ENCODE data around the gene ASB11.
"Not testable (repeated sequence)": the region's sequence is repeated elsewhere in the genome, so short reads cannot be mapped to it uniquely, and the experiment has no call there.

The ASB11 gene

DNA sequence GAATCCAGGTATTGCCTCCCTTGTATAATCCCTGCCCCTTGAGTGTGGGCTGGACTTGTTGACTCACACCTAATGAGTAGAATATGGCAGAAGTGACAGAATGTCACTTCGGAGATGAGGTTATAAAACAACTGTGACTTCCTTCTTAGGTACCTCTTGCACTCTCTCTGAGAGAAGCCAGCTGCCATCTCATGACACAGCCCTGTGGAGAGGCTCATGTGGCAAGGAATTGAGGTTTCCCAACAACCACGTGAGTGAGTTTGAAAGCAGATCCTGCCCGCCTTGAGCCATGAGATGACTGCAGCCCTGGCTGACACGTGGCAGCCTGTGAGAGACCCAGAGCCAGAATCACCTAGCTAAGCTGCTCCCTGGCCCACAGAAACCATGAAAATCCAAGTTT lies 13.5 kb downstream of the ASB11 start:
- peak; percentile 3 for DNase-seq

DNA sequence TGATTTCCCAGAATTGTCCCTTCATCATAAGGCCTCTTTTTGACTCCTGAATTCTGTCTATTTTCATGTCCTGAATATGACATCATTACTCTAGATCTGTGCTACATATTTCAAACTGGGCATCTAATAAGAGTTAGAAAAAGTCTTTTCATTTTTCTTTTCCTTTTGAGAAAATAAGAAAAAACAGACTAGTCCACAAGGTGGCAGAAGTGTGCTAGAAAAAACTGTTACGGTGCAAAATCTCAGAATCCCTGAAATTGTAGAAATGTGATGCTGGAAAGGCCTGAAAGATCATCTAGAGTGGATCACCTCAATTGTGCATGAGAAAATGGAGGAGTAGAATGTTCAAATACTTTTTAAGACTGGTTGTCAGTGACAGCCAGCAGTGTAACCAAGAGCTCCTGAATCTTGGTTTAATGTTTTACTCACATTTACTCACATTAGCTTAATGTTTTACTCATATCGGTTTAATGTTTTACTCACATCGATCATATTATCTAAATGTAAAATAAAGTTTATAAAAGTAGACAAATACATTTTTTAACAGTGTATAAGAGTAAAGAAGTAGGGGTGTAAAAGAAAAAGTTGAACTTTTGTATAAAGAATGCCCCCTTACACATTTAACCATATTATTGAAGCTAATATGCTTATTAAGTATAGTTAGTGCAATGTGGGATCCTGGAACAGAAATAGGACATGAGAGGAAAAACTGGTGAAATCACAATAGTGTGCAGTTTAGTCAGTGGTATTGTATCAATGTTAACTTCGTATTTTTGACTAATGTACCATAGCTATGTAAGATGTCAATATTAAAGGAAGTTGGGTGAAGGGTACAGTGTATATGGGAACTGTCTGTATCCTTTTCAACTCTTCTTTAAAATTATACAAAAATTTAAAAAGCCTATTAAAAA lies 15.2 kb downstream of the ASB11 start:
- DNase-seq, result no peak

DNA sequence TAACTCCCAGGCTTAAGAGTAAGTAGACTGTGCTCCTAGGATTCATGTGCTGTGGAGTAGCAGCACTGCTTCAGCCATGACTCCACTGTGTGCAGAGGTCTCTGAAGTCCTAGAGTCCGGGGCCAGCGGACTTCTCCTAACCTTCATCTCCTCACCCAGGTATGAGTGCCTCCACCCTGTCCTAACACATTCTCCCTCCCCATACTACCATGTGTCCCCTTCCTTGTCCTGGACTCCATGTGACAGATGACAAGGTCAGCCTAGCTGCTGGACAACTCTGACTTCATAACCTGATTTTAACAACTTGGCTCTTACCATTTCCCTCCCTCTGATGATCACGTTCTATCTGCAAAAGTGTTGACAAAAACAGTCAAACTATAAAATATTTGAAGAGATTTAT lies 16.7 kb downstream of the ASB11 start:
- no peak for DNase-seq

DNA sequence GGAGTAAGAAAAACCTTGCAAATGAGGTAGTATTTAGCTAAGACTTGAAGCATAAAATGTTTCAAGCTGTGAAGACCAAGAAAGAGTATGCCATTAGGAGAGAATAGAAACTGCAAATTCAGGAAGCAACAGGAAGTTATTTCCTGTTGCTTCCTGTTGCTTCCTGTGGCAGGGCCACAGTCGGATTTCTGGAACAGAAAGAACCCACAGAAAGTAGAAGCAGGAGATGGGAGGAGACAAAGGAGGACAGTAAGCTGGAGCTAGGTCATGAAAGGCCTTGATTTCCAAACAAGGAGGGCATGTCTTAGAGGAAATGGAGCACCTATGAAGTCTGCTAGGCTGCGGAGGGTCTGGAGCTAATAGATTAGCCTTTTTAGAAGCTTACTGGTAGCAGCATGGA lies 17.2 kb downstream of the ASB11 start:
- no peak for DNase-seq

DNA sequence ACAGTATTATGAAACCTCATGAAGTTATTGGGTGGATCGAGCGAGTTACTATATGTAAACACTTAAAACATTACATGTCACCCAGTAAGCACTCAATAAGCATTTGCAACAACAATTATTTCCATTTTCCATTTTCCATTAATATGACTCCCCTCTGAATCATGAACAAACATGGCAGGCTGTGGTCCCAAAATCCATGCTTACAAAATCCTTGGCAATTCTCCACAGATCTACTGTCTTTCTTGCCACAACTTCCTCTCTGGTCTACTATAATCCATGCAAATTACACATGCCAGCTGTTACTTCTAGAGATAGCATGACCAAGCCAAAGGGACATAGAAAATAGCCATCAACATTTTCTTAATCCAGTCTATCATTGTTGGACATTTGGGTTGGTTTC lies 22.0 kb downstream of the ASB11 start:
- no peak for DNase-seq

DNA sequence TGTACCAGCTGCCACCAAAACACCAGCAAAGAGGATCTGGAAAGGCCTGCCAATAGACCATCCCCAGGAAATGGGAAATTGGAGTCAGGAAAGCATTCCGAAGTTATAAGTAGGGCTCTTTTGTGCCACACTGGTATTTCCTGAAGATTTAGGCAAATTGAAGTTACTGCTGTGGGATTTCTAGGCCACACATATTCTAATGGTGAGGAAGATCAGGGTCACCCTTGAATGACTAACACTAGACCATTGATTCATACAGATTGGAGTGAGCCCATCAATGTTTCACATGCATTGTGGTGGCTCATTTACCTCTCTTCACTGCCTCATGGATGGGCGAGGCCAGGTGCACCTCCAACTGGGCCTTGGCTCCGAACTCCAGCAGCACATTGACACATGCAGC lies 22.6 kb downstream of the ASB11 start:
- no peak for DNase-seq

DNA sequence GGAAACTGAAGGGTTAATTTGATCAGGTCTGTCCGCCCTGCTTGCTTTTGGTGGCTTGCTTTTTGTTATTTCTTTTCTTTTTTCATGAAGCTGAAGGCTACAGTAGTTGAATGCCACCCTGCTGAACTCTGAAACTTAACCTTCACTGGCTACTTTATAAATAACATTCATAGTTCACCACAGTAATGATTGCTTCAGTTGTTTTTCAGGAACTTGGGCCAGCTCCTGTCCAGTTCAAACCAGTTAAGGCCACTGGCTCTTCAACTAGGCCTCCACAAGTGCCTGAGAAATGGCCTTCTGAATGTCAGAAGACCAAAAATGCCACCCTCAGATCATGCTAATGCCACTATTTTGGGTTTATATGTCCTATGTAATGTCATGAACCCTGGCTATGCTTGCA lies 37.8 kb downstream of the ASB11 start:
- DNase-seq, result no peak

DNA sequence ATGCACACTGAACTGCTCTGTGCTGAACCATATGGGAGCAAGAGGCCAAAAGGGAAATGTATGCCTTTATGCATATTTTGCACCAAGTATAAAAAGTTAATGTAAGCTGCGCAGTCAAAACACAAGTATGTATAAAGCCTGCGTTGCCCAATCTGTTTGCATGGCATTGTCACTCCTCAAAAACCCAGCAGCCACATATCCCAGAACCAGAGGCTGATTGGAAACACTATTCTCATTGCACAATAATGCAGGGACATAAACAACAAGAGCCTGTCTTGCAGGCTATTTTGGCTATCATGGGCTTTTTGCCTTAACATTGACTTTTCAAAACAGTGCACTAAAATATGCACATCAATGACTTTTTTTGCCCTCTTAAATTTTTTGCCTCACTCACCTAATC lies 40.5 kb downstream of the ASB11 start:
- DNase-seq, result no peak

DNA sequence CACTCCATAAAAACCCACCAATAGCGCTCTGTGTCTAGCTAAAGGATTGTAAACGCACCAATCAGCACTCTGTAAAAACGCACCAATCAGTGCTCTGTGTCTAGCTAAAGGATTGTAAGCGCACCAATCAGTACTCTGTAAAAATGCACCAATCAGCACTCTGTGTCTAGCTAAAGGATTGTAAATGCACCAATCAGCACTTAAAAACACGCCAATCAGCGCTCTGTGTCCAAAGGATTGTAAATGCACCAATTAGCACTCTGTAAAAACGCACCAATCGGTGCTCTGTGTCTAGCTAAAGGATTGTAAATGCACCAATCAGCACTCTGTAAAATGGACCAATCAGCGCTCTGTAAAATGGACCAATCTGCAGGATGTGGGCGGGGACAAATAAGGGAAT lies 42.2 kb downstream of the ASB11 start:
- not testable (repeated sequence) for DNase-seq

GRCh38 chrX:15271757-15272156 lies 43.7 kb downstream of the ASB11 start:
- DNase-seq, result no peak

GRCh38 chrX:15269618-15270521 lies 45.6 kb downstream of the ASB11 start, which contains the start of gene ASB9:
TSS of gene ASB9 (minus strand) at chrX:15270083. CDS start at chrX:15269874, 209 bp downstream.
- DNase-seq, result peak; percentile 5

DNA sequence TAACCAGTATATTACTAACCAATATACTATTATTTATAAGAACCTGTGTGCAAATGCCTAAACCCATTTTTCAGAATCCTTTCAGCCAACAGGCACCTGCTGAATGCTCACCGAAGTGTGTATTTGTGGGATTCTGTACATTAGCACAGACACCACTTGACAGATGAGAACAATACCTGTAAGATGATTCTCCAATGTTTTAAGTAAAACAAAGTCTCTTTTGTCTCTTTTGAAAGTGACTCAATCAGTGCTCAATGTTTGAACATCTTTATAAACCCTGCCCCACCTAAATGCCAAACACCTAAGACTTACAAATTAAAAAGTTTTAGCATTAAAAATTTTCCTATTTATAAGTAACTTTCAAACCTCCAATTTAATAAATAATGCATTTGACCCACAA lies 46.3 kb downstream of the ASB11 start:
- no peak for DNase-seq

GRCh38 chrX:15254852-15255251 lies 60.6 kb downstream of the ASB11 start:
- no peak for DNase-seq

DNA sequence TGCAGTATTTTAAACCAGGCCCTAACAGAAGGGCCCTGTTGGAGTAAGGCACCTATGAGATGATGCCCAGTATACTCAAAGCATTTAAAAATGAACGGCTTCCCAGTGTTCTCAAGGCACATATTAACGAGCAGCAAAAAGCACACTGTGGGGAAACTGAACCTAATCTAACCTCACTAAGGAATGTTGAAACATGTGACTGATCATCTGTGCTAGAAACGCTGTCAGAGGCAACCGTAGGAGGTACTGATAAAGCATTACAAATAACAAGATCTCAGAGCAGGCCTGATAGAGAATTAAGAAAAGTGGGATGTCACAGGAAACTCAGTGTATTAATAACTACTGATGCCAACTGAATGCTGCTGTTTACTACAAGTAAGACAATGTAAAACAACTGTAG lies 69.5 kb downstream of the ASB11 start:
- no peak for DNase-seq

DNA sequence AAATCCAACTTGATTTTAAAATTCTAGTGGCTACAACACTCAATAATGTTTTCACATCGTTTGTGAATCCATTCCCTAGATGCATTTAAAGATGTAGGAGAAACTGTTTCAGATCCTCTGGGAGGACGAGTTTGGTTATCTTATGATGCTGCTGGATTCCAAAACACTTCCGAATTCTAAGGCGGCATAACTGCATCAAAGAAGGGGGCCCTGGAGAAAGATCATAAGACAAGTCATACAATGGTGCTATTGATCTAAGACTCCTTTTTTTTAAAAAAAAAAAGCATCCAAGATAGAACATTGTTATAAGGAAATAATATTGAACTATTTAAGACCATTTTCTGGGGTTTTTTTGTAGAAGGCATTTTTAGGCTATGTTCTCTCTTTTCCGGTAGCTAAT lies 71.0 kb downstream of the ASB11 start:
- DNase-seq, result no peak

GRCh38 chrX:15242899-15243555 lies 72.4 kb downstream of the ASB11 start:
- DNase-seq, result peak; percentile 50

DNA sequence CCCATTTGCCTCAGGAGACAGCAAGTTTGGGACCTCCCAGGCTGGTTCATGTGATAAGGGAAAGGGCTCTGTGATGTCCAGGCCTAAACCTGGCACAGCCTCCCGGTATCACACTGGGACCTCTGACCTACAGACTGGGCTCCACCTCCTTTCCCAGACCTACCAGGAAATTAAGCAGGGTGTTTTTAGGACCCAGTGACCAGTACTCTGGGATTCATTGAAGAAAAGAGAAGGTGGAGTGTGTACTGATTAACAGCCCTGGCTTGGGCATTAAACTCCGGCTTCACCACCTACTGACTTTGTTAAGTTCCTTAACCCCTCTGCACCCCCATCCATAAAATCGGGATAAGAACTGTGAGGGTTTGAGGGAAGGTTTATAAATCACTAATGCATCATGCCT lies 74.1 kb downstream of the ASB11 start:
- DNase-seq, result no peak

DNA sequence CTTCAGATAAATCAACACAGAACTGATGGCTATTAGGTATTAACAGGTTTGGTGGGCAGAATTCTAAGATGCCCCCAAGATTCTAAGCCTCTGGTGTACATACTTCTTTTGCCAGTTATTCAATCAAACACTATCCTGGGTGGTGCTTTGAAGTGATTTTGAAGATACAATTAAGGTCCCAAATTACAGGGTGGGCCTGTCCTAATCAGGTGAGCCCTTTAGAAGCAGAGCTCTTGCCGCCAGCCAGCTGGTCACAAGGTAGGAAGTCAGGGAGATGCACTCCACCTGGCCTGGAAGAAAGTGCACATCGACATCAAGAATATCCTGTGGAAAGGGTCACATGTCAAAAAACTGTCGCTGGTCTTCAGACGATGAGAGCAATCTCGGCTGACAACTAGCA lies 75.0 kb downstream of the ASB11 start:
- DNase-seq, result no peak

GRCh38 chrX:15236146-15236545 lies 79.3 kb downstream of the ASB11 start:
- no peak for DNase-seq

- DNase-seq, result no peak
Observed at GRCh38 chrX:15235001-15235400, 80.4 kb downstream of the ASB11 start.

GRCh38 chrX:15233416-15234015 lies 81.9 kb downstream of the ASB11 start:
- no peak for DNase-seq

All from stimulated activated CD4-positive, alpha-beta T cell treated with anti-CD3 and anti-CD28 coated beads, Interleukin-4, amount 100 ng/mL, for 24 hours (primary cell).